Hepatocyte (in vitro differentiated cells): ENCODE measurements around the gene UBQLNL. TPM values are rescaled to one million over a fixed set of nuclear protein-coding genes. Genes with fewer than 3 reads are reported as not detected.

Experiments
- DNase-seq: peaks from one replicate; pipeline ENCODE4 v3.0.0-alpha.2; 2016; ENCODE audit warnings: low spot score
- H2AFZ ChIP-seq: fragments of 200-600 bp; sonication (generic); 2 replicates; pipeline ENCODE4 v1.6.0; 2016; ENCODE audit warnings: antibody characterized with exemption, mild to moderate bottlenecking
- H3K27ac ChIP-seq: fragments of 200-600 bp; sonication (generic); 2 replicates; pipeline ENCODE4 v1.5.1; 2016; ENCODE audit warnings: mild to moderate bottlenecking
- H3K27me3 ChIP-seq: fragments of 200-600 bp; sonication (generic); 2 replicates; pipeline ENCODE4 v1.6.1; 2016
- H3K36me3 ChIP-seq: fragments of 200-600 bp; sonication (generic); replicated peaks from 2 replicates; pipeline ENCODE4 v1.5.1; 2016; ENCODE audit warnings: low read depth; ENCODE audit not compliant: insufficient read depth
- H3K4me1 ChIP-seq: fragments of 200-600 bp; sonication (generic); 2 replicates; pipeline ENCODE4 v1.5.1; 2016; ENCODE audit warnings: mild to moderate bottlenecking, moderate library complexity; ENCODE audit not compliant: insufficient read depth
- H3K4me2 ChIP-seq: fragments of 200-600 bp; sonication (generic); 2 replicates; pipeline ENCODE4 v1.6.0; 2016
- H3K4me3 ChIP-seq: fragments of 200-600 bp; sonication (generic); 2 replicates; pipeline ENCODE4 v1.5.1; 2016; ENCODE audit warnings: mild to moderate bottlenecking
- H3K79me2 ChIP-seq: fragments of 200-600 bp; sonication (generic); 2 replicates; pipeline ENCODE4 v1.6.0; 2017; ENCODE audit warnings: mild to moderate bottlenecking
- H3K9me2 ChIP-seq: fragments of 200-600 bp; sonication (generic); replicated peaks from 2 replicates; pipeline ENCODE4 v1.6.0; 2017; ENCODE audit warnings: mild to moderate bottlenecking; ENCODE audit not compliant: insufficient read depth
- H3K9me3 ChIP-seq: fragments of 200-600 bp; sonication (generic); 2 replicates; pipeline ENCODE4 v1.5.1; 2016; ENCODE audit warnings: low read depth, mild to moderate bottlenecking
- H4K20me1 ChIP-seq: fragments of 200-600 bp; sonication (generic); 2 replicates; pipeline ENCODE4 v1.6.0; 2016; ENCODE audit warnings: mild to moderate bottlenecking; ENCODE audit not compliant: insufficient read depth, poor library complexity, severe bottlenecking
- CTCF ChIP-seq: fragments of 200-600 bp; sonication (generic); IDR thresholded peaks from 2 replicates; pipeline ENCODE4 v1.5.1; 2016; ENCODE audit warnings: antibody characterized with exemption, mild to moderate bottlenecking; ENCODE audit not compliant: poor library complexity
- EZH2 ChIP-seq: fragments of 200-600 bp; sonication (generic); IDR thresholded peaks from 2 replicates; pipeline ENCODE4 v1.6.1; 2016; ENCODE audit warnings: antibody characterized with exemption, mild to moderate bottlenecking, borderline replicate concordance
- EZH2phosphoT487 ChIP-seq: fragments of 200-600 bp; sonication (generic); IDR thresholded peaks from one replicate; pipeline ENCODE4 v1.6.1; 2018; ENCODE audit warnings: antibody characterized with exemption, mild to moderate bottlenecking, low read depth, moderate library complexity; ENCODE audit not compliant: unreplicated experiment, severe bottlenecking
- WGBS: methylation state at CpG from one replicate; pipeline ENCODE4 v1.1.6; 2016; ENCODE audit warnings: low lambda C conversion rate; ENCODE audit errors: missing lambda C conversion rate; 5-methylcytosine and 5-hydroxymethylcytosine counted together
- polyA plus RNA-seq: library from polyadenylated mRNA; unstranded; fragments of >200 nt; fragmentation: Nextera tagmentation; extraction: Ambion mirVana; gene quantifications from 2 replicates; pipeline ENCODE4 v1.2.1, GENCODE V29; 2016
- total RNA-seq: library from RNA; depleted of rRNA; stranded (reverse); fragments of >200 nt; gene quantifications from 2 replicates; pipeline ENCODE4 v1.2.3, GENCODE V29; 2014

Gene UBQLNL
- total and polyA plus RNA-seq, 2 experiments from 2014 or later: 0.53 TPM; not detected in 1

DNA sequence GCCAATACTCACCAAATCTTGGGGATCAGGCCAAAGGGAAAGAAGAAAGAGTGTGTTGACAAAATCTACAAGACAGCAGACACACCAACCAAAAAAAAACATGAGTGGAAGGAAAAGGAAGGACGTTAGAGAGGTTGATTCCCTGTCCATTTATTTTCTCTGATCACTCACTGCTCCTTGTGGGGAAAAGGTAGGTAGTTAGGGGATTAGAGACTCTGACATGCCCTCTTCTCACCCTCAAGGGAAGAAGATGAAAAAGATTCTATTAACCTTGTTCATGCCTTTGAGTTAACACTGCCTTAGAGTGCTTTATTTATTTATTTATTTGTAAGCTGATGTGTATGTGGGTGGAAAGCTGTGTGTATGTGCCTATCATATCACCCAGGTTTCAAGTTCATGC lies 31.9 kb upstream of the UBQLNL start, which contains the start of gene OR52H1:
Gene OR52H1, minus strand, starts transcription at position 101 of the 400 bp plus-strand sequence. CDS start 3,035 bp downstream, outside the sequence.
- no peaks in the 10 kb centered on the region for H3K4me1 ChIP-seq
- H3K27me3 ChIP-seq: no peaks in the 10 kb centered on the region
- H3K36me3 ChIP-seq: no peaks in the 10 kb centered on the region
- DNase-seq: no peak
- no peak within 1 kb of the TSS for H3K4me3 ChIP-seq
- H3K9me2 ChIP-seq: no peaks in the 10 kb centered on the region
- TF ChIP-seq EZH2phosphoT487 (no peak), EZH2 (no peak), CTCF (no peak)
- no peak within 1 kb of the TSS for H3K4me2 ChIP-seq
- no peak within 1 kb of the TSS for H2AFZ ChIP-seq
- no peaks in the 10 kb centered on the region for H3K79me2 ChIP-seq
- no peaks in the 10 kb centered on the region for H4K20me1 ChIP-seq
- no peaks in the 10 kb centered on the region for H3K9me3 ChIP-seq
- 59% methylated on average over 1 of the region's 1 CpG for WGBS
- no peak within 1 kb of the TSS for H3K27ac ChIP-seq

DNA sequence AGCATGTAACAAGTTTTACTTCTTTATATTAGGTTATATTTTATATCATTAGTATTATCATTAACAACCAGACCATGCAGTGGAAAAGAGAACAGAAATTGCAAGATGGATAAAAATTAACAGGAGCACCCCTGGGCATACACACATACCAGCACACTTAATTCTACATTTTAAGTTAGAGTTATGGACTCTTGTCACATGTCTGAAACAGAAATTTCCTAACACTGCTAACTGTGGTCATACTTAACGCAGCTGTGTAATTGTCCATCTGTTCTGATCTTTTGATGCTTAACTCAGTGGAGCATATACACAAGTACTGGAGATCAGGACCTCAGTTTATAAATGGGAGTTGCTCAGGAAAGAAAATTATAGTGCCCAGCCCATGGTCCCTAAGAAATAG lies 31.5 kb upstream of the UBQLNL start:
- no peaks in the 10 kb centered on the region for H3K9me2 ChIP-seq
- WGBS: 93% methylated on average over 1 of the region's 1 CpG
- H3K36me3 ChIP-seq: no peaks in the 10 kb centered on the region
- no peaks in the 10 kb centered on the region for H3K79me2 ChIP-seq
- no peak overlapping the region for H3K27ac ChIP-seq
- TF ChIP-seq CTCF (no peak), EZH2 (no peak), EZH2phosphoT487 (no peak)
- H3K4me2 ChIP-seq: no peak overlapping the region
- H2AFZ ChIP-seq: no peak overlapping the region
- no peak overlapping the region for H3K4me3 ChIP-seq
- no peaks in the 10 kb centered on the region for H4K20me1 ChIP-seq
- no peaks in the 10 kb centered on the region for H3K9me3 ChIP-seq
- DNase-seq: no peak
- H3K27me3 ChIP-seq: no peaks in the 10 kb centered on the region
- no peaks in the 10 kb centered on the region for H3K4me1 ChIP-seq

DNA sequence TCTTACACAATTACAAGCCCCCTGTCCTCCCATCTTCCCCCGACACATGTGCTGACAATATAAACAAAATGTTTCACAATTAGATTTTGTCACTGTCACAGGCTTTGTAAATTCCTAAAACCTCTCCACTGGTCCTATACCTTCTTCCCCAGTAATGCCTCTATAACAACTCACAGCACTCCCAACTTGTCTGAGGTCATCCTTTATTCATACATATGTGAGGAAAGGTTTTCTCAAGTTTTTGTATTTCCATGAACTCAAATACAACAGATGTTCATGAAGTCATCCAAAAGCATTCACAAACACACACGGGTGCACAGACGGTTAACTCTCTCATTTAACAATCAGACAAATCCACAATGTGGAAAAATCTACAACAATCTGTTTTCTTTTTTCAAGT lies 30.0 kb upstream of the UBQLNL start:
- no peaks in the 10 kb centered on the region for H3K27me3 ChIP-seq
- H3K79me2 ChIP-seq: no peaks in the 10 kb centered on the region
- DNase-seq: no peak
- no peak overlapping the region for H3K4me3 ChIP-seq
- WGBS: 87% methylated on average over 3 of the region's 3 CpGs
- H3K4me2 ChIP-seq: no peak overlapping the region
- no peaks in the 10 kb centered on the region for H3K36me3 ChIP-seq
- no peaks in the 10 kb centered on the region for H4K20me1 ChIP-seq
- no peaks in the 10 kb centered on the region for H3K9me2 ChIP-seq
- no peaks in the 10 kb centered on the region for H3K9me3 ChIP-seq
- no peaks in the 10 kb centered on the region for H3K4me1 ChIP-seq
- no peak overlapping the region for H2AFZ ChIP-seq
- no peak overlapping the region for H3K27ac ChIP-seq
- no peak for TF ChIP-seq CTCF
- TF ChIP-seq EZH2phosphoT487: no peak
- no peak for TF ChIP-seq EZH2

GRCh38 chr11:5541427-5541826 lies 24.9 kb upstream of the UBQLNL start:
- Histone ChIP-seq H3K9me2 (no peaks in the 10 kb centered on the region), H4K20me1 (no peaks in the 10 kb centered on the region), H2AFZ (no peak overlapping the region), H3K9me3 (no peaks in the 10 kb centered on the region), H3K36me3 (no peaks in the 10 kb centered on the region), H3K4me2 (no peak overlapping the region), H3K4me3 (no peak overlapping the region), H3K27ac (no peak overlapping the region), H3K79me2 (no peaks in the 10 kb centered on the region), H3K4me1 (no peaks in the 10 kb centered on the region), H3K27me3 (no peaks in the 10 kb centered on the region)
- WGBS: 27% methylated on average over 1 of the region's 1 CpG
- DNase-seq: no peak
- TF ChIP-seq CTCF (no peak), EZH2 (no peak), EZH2phosphoT487 (no peak)
